Astrocyte (in vitro differentiated cells and primary cell): Measurements from ENCODE around the gene ZIC3.

Source experiments
- EZH2 ChIP-seq: IDR thresholded peaks from 2 replicates; pipeline ENCODE4 v1.6.1; 2012; ENCODE audit warnings: mild to moderate bottlenecking, low read length, inconsistent platforms; ENCODE audit not compliant: insufficient read depth
- TF ChIP-seq, protein P1 (sequence below): IDR thresholded peaks from 2 replicates; pipeline ENCODE4 v1.5.1; 2011; ENCODE audit warnings: low read depth, mild to moderate bottlenecking, inconsistent platforms, low read length, moderate library complexity; ENCODE audit not compliant: insufficient read depth

DNA sequence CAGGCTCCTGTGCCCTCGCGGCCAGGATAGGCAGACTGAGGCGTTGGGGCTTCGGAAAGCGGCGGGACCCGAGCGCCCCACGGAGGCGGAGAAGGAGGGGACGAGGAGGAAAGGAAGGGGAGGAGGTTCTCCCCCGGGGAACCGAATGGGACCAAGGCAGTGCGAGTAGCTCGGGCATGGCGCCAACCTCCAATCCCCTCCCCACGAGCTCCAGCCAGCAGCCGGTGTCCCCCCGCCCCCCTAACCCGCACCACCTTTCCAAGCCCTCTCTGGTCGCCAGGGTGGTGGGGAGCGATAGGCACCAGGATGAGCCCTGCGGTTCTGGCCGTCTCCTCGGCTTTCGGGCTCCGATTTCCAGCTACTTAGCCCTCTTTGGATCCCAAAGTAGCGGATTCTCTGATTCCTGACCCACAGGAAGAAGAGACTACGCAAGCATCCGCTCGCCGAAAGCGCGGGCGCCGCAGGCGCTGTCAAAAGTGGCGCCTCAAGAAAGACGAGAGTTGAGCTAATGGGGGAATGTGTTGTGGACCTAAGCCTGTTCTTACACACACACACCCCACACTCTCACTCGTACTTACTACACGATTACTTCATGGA lies 15.2 kb upstream of the ZIC3 start:
- TF ChIP-seq, protein P1, sequence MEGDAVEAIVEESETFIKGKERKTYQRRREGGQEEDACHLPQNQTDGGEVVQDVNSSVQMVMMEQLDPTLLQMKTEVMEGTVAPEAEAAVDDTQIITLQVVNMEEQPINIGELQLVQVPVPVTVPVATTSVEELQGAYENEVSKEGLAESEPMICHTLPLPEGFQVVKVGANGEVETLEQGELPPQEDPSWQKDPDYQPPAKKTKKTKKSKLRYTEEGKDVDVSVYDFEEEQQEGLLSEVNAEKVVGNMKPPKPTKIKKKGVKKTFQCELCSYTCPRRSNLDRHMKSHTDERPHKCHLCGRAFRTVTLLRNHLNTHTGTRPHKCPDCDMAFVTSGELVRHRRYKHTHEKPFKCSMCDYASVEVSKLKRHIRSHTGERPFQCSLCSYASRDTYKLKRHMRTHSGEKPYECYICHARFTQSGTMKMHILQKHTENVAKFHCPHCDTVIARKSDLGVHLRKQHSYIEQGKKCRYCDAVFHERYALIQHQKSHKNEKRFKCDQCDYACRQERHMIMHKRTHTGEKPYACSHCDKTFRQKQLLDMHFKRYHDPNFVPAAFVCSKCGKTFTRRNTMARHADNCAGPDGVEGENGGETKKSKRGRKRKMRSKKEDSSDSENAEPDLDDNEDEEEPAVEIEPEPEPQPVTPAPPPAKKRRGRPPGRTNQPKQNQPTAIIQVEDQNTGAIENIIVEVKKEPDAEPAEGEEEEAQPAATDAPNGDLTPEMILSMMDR = no peak
- no peak for TF ChIP-seq EZH2
